ENCODE data around the gene UBE4A.

DNA sequence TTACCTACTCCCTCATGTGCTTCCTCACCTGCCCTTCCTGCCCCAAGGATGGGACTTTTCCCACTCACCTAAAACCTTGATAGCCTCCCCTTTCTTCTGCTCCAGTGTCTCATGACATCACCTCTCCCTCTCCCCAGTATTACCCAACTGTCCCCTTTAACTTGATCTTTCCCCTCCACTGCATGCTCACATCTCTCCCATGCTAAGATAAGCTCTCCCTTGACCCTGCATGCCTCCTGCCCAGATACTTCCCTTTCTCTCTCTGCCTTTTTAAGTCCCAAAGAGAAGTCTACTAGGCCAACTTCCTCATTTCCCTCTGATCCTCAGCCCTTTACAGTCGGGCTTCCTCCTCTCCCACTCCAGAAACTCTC lies 40.1 kb upstream of the UBE4A start:
- TF ChIP-seq POLR2AphosphoS5 (IDR thresholded peaks at IDR 0.05; ENCODE audit: low read depth, low read length) (no peak), SIN3A (IDR thresholded peaks at IDR 0.05; ENCODE audit: borderline replicate concordance, insufficient read depth, low read length) (no peak), REST (IDR thresholded peaks at IDR 0.05; ENCODE audit: insufficient read depth in 1 of 2, low read depth in 2 of 2, low read length in 2 of 2) (no peak), TAF1 (IDR thresholded peaks at IDR 0.05; ENCODE audit: borderline replicate concordance, insufficient read depth, low read length) (no peak)
